ENCODE results near the gene MALT1. TPM values are rescaled to one million over a fixed set of nuclear protein-coding genes. Genes with fewer than 3 reads are reported as not detected.
"Not testable (repeated sequence)": the region's sequence is repeated elsewhere in the genome, so short reads cannot be mapped to it uniquely, and the experiment has no call there.

Gene MALT1
- polyA plus RNA-seq, 1 experiment, result 11.4 TPM

DNA sequence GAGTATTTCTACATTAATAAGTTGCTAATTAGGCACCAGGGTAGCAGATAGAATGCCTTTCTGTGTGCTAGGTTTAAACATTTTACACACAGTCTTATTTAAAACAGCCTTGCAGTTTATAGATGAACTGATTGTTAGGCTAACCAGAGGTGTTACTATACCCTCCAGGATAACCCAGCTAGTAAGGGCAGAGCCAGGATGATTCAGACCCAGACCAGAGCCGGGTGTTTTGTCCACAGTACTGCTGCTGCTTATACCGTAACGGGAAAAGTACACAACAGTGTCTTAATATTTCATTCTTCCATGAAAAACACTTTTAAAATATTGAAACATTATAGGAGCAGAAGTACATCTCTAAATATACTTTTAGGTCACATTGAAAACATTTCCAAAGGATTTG, 82.7 kb downstream of the MALT1 start:
- ChIA-PET CTCF (interaction anchor here (1.0 to 4.9 kb wide), 2 partner anchors 8 to 10 kb away, joined by 3 to 36 read pairs; no protein-coding TSS in a partner anchor), POLR2A (no interaction called here)
- no peaks in the 10 kb centered on the region for H3K27me3 ChIP-seq (ENCODE audit: control insufficient read depth, insufficient read depth, low read length)
- no peak for TF ChIP-seq CTCF (IDR thresholded peaks at IDR 0.05; ENCODE audit: insufficient read depth, low read depth, low read length)
- peaks cover 2% of the 10 kb centered on the region for H3K36me3 ChIP-seq (ENCODE audit: control insufficient read depth, insufficient read depth, low read length)
- H3K4me3 ChIP-seq (ENCODE audit: low read depth, low read length), result no peak overlapping the region
- DNase-seq (ENCODE audit: low read depth), result no peak

DNA sequence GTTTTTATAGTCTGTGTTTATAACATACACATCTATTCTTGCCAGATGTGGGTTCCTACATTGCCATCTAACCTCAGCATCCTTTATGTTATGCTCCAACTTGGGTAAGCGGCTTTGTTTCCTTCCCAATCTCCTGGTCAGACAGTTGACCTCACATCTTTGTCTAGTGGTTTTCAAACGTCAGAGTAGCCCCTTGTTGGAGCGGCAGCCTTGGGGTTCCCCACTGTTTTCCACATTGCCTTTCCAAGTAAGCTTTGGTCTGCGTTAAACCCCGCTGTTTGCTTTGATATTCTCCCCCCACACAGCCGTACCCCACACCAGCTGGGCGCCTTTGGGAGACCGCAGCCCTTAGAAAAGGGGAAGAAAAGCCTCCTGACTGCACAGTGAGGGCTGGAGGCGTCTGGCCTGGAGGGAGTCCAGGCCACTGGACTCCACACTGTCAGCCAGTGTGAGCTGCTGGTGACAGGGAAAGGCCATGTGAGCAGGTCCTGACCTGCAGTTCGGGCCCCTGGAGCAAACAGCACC, 83.3 kb downstream of the MALT1 start:
- Histone ChIP-seq H3K4me3 (ENCODE audit: low read depth, low read length) (no peak overlapping the region), H3K27me3 (ENCODE audit: control insufficient read depth, insufficient read depth, low read length) (no peaks in the 10 kb centered on the region), H3K36me3 (ENCODE audit: control insufficient read depth, insufficient read depth, low read length) (no peaks in the 10 kb centered on the region)
- POLR2A ChIA-PET, result no interaction called here
- CTCF ChIA-PET, result interaction anchor here (1.0 to 4.9 kb wide), 4 partner anchors 8 to 14 kb away, joined by 3 to 36 read pairs (median 10); no protein-coding TSS in a partner anchor
- TF ChIP-seq CTCF (IDR thresholded peaks at IDR 0.05; ENCODE audit: insufficient read depth, low read depth, low read length), result no peak
- no peak for DNase-seq (ENCODE audit: low read depth)

DNA sequence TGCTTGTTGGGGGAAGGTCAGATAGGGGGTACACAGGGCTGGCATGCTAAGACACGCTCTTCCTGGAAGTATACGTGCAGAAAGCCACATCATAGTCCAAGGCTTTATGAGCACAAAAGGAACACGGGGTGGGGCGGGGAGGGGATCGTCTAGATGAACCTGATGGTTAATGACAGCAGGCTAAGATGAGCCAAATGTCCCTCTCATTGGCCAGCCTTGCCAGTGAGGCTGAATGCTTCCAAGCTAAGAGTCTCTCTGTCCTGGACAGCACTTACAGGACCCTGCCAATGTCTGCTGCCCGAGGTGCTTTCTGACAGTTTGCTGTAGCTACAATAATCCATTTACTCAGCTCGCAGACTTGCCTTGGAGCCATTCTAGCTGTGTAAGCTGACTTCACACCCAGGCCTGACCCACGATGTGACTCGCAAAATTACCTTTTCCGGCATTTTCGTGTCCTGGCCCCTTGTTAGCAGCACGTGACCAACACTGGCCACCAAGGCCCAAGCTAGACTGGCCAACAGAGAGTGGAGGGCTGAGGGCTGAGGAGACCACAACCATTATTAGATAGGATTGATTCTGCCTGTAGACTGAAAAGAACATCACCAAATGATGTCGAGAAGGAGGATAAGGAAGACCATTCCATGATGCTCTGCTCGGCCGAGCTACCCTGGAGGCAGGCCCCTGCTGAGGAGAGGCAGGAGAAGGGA, 84.2 kb downstream of the MALT1 start:
- no peak overlapping the region for H3K4me3 ChIP-seq (ENCODE audit: low read depth, low read length)
- CTCF ChIA-PET, result interaction anchor here (0.9 to 4.9 kb wide), 7 partner anchors 9 to 315 kb away, joined by 3 to 36 read pairs (median 4); no protein-coding TSS in a partner anchor
- TF ChIP-seq CTCF (IDR thresholded peaks at IDR 0.05; ENCODE audit: insufficient read depth, low read depth, low read length), result no peak
- H3K27me3 ChIP-seq (ENCODE audit: control insufficient read depth, insufficient read depth, low read length), result no peaks in the 10 kb centered on the region
- no peaks in the 10 kb centered on the region for H3K36me3 ChIP-seq (ENCODE audit: control insufficient read depth, insufficient read depth, low read length)
- DNase-seq (ENCODE audit: low read depth), result no peak
- POLR2A ChIA-PET, result no interaction called here

DNA sequence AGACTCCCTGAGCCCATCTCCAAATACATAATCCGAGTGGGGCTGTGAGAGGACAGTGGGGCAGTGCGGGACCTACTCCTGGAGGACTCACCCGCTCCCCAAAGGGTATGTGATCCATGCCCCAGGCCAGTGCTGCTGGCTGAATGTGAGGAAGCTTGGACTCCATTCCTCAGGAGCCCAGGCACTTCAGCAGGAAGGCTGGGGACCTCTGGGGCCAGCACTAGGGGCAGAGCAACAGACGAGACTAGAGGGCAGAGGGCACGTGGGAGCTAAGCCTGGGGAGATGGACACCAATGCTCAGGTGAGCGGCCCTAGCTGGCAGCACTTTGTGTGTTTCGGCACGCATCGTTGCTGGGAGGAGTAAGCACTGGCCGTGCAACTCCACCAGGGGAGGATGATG, 84.9 kb downstream of the MALT1 start:
- Histone ChIP-seq H3K27me3 (ENCODE audit: control insufficient read depth, insufficient read depth, low read length) (no peaks in the 10 kb centered on the region), H3K4me3 (ENCODE audit: low read depth, low read length) (no peak overlapping the region), H3K36me3 (ENCODE audit: control insufficient read depth, insufficient read depth, low read length) (no peaks in the 10 kb centered on the region)
- no peak for TF ChIP-seq CTCF (IDR thresholded peaks at IDR 0.05; ENCODE audit: insufficient read depth, low read depth, low read length)
- ChIA-PET POLR2A (no interaction called here), CTCF (interaction anchor here (0.9 to 4.9 kb wide), 7 partner anchors 8 to 314 kb away, joined by 3 to 36 read pairs (median 4); no protein-coding TSS in a partner anchor)
- no peak for DNase-seq (ENCODE audit: low read depth)

DNA sequence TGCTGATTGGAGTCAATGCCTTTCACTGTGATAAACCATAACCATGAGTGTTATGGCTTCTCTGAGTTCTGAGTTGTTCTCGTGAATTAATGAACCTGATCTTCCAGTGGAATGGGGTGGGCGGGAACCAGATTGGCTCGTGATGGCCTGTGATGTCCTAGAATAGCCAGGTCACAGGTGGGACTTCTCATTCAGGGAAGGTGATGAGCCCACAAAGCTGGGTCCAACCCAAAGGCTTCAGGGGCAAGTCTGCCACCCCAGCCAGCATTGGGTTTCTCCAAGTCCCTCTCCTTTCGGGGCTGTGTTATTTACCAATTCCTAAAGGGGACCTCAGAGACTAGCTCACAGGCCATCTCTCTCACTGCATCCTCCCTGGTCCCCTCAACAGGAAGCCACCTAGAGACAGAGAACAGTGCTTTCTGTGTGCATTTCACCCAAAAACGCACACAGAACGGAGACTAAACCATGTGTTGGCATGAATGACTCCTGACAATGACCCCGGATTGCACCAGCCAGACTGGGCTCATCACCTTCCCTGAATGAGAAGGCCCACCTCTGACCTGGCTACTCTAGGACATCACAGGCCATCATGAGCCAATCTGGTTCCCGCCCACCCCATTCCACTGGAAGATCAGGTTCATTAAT, 85.5 kb downstream of the MALT1 start:
- ChIA-PET POLR2A (no interaction called here), CTCF (interaction anchor here (0.9 to 4.9 kb wide), 4 partner anchors 7 to 314 kb away, joined by 3 to 36 read pairs (median 9); no protein-coding TSS in a partner anchor)
- Histone ChIP-seq H3K36me3 (ENCODE audit: control insufficient read depth, insufficient read depth, low read length) (no peaks in the 10 kb centered on the region), H3K27me3 (ENCODE audit: control insufficient read depth, insufficient read depth, low read length) (no peaks in the 10 kb centered on the region), H3K4me3 (ENCODE audit: low read depth, low read length) (no peak overlapping the region)
- DNase-seq (ENCODE audit: low read depth), result no peak
- no peak for TF ChIP-seq CTCF (IDR thresholded peaks at IDR 0.05; ENCODE audit: insufficient read depth, low read depth, low read length)

DNA sequence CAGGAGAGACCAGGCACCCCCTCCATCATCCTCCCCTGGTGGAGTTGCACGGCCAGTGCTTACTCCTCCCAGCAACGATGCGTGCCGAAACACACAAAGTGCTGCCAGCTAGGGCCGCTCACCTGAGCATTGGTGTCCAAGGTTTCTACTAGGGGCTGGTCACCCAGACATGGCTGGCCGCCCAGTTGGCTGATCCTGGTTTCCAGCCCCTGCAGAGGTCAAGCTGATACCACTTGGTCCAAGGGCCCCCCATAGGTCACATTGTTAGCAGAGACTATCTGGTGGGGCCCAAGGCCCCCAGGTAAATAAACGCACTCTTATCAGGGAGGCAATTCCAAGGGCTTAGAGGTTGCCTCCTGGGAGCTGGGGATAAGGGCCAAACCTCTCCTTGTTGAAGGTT, 86.1 kb downstream of the MALT1 start:
- CTCF ChIA-PET; H3K4me3 ChIP-seq (ENCODE audit: low read depth, low read length); DNase-seq (ENCODE audit: low read depth); H3K36me3 ChIP-seq (ENCODE audit: control insufficient read depth, insufficient read depth, low read length); H3K27me3 ChIP-seq (ENCODE audit: control insufficient read depth, insufficient read depth, low read length); POLR2A ChIA-PET: not testable (repeated sequence)

All from BJ (cell line).